Measurements from ENCODE around the gene BTBD17.

DNA sequence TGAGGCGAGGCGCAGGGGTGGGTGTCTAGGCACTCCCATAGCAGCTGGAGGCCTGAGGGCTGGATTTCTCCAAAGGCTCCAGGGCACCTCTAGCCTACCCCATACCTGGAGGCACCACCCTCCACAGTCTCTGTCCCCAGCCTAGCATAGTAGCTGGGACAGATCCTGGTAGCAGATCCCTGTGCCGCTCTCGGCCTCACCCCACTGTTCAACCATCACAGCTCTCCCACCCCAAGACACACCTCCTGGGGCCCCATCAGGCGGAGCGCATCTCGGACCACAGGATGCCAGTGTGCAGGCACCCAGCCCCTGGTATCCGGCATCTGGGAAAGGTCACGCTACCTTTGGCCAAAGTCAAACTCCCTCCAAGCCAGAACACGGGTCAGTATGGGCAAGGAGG is 7.1 kb downstream of the BTBD17 start:
- no peak for TF ChIP-seq EZH2 (IDR thresholded peaks at IDR 0.05; ENCODE audit: borderline replicate concordance, low read length)
- TF ChIP-seq, protein P1, sequence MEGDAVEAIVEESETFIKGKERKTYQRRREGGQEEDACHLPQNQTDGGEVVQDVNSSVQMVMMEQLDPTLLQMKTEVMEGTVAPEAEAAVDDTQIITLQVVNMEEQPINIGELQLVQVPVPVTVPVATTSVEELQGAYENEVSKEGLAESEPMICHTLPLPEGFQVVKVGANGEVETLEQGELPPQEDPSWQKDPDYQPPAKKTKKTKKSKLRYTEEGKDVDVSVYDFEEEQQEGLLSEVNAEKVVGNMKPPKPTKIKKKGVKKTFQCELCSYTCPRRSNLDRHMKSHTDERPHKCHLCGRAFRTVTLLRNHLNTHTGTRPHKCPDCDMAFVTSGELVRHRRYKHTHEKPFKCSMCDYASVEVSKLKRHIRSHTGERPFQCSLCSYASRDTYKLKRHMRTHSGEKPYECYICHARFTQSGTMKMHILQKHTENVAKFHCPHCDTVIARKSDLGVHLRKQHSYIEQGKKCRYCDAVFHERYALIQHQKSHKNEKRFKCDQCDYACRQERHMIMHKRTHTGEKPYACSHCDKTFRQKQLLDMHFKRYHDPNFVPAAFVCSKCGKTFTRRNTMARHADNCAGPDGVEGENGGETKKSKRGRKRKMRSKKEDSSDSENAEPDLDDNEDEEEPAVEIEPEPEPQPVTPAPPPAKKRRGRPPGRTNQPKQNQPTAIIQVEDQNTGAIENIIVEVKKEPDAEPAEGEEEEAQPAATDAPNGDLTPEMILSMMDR (conservative IDR thresholded peaks at IDR 0.05 in 1 of 2, IDR thresholded peaks at IDR 0.05 in 1 of 2; ENCODE audit: extremely low read depth in 1 of 2, insufficient read depth in 1 of 2, low read depth in 1 of 2, low read length in 2 of 2), result no peak
